Neural cell (in vitro differentiated cells): ENCODE results near the gene HLA-G. TPM values are rescaled to one million over a fixed set of nuclear protein-coding genes. Genes with fewer than 3 reads are reported as not detected.
"Not testable (repeated sequence)": the region's sequence is repeated elsewhere in the genome, so short reads cannot be mapped to it uniquely, and the experiment has no call there.

Experiments used
- H2AFZ ChIP-seq: fragments of 200-600, 300-800 bp; sonication (generic), shearing (Covaris generic); 2 replicates; pipeline ENCODE4 v1.6.0; 2014; ENCODE audit warnings: low read depth, mild to moderate bottlenecking, antibody characterized with exemption, low read length, moderate library complexity
- H3F3A ChIP-seq: fragments of 200-600 bp; shearing (Covaris generic); 2 replicates; pipeline ENCODE4 v1.6.1; 2016; ENCODE audit warnings: mild to moderate bottlenecking, moderate library complexity, mixed read lengths, antibody characterized with exemption, low read length; ENCODE audit not compliant: insufficient read depth, poor library complexity, severe bottlenecking
- H3K27ac ChIP-seq: fragments of 200-600, 300-800 bp; sonication (generic), shearing (Covaris generic); 2 replicates; pipeline ENCODE4 v1.5.1; 2014; ENCODE audit warnings: mild to moderate bottlenecking, low read length, moderate library complexity
- H3K27me3 ChIP-seq: fragments of 300-800, 200-600 bp; sonication (generic), shearing (Covaris generic); 2 replicates; pipeline ENCODE4 v1.6.0; 2014; ENCODE audit warnings: mild to moderate bottlenecking, low read depth, low read length, moderate library complexity; ENCODE audit not compliant: insufficient read depth
- H3K36me3 ChIP-seq: fragments of 300-800, 200-600 bp; sonication (generic), shearing (Covaris generic); 2 replicates; pipeline ENCODE4 v1.5.1; 2014; ENCODE audit warnings: mild to moderate bottlenecking, antibody characterized with exemption, low read length, moderate library complexity; ENCODE audit not compliant: insufficient read depth
- H3K4me2 ChIP-seq: fragments of 300-800, 200-600 bp; sonication (generic), shearing (Covaris generic); 2 replicates; pipeline ENCODE4 v1.6.0; 2014; ENCODE audit warnings: mild to moderate bottlenecking, low read length
- H3K4me3 ChIP-seq: fragments of 300-800, 200-600 bp; sonication (generic), shearing (Covaris generic); 2 replicates; pipeline ENCODE4 v1.5.1; 2014; ENCODE audit warnings: mild to moderate bottlenecking, low read length, moderate library complexity
- H3K79me2 ChIP-seq: fragments of 200-600 bp; shearing (Covaris generic); replicated peaks from 2 replicates; pipeline ENCODE4 v1.6.0; 2014; ENCODE audit warnings: mild to moderate bottlenecking, low read length, moderate library complexity; ENCODE audit not compliant: insufficient read depth
- H3K9ac ChIP-seq: fragments of 300-800, 200-600 bp; sonication (generic), shearing (Covaris generic); 2 replicates; pipeline ENCODE4 v1.6.1; 2016; ENCODE audit warnings: mild to moderate bottlenecking, low read length, mixed read lengths
- H3K9me2 ChIP-seq: fragments of 200-600 bp; shearing (Covaris generic); 2 replicates; pipeline ENCODE4 v1.6.1; 2016; ENCODE audit warnings: mild to moderate bottlenecking, low read length, mixed read lengths; ENCODE audit not compliant: insufficient read depth
- H3K9me3 ChIP-seq: fragments of 200-600, 300-800 bp; sonication (generic), shearing (Covaris generic); 2 replicates; pipeline ENCODE4 v1.6.1; 2016; ENCODE audit warnings: mild to moderate bottlenecking, mixed run types, low read length, moderate library complexity, mixed read lengths
- H4K20me1 ChIP-seq: fragments of 200-600 bp; shearing (Covaris generic); 2 replicates; pipeline ENCODE4 v1.6.1; 2016; ENCODE audit warnings: mild to moderate bottlenecking, mixed run types; ENCODE audit not compliant: insufficient read depth
- EZH2 ChIP-seq: fragments of 200-600, 300-800 bp; shearing (Covaris generic), sonication (generic); IDR thresholded peaks from 2 replicates; pipeline ENCODE4 v1.6.1; 2014; ENCODE audit warnings: antibody characterized with exemption, low read length, borderline replicate concordance, mild to moderate bottlenecking; ENCODE audit not compliant: insufficient read depth, poor library complexity, severe bottlenecking
- POLR2AphosphoS5 ChIP-seq: IDR thresholded peaks from 2 replicates; pipeline ENCODE4 v1.6.1; 2012
- RAD21 ChIP-seq: fragments of 450-650 bp; conservative IDR thresholded peaks from 2 replicates; pipeline ENCODE4 v1.6.1; 2014; ENCODE audit warnings: antibody characterized with exemption, mild to moderate bottlenecking, moderate library complexity
- REST ChIP-seq: IDR thresholded peaks from 2 replicates; pipeline ENCODE4 v1.6.1; 2012; ENCODE audit warnings: borderline replicate concordance
- SMC3 ChIP-seq: fragments of 450-650 bp; conservative IDR thresholded peaks from 2 replicates; pipeline ENCODE4 v1.6.1; 2014; ENCODE audit warnings: antibody characterized with exemption, mild to moderate bottlenecking, moderate library complexity; ENCODE audit not compliant: poor library complexity
- TAF1 ChIP-seq: IDR thresholded peaks from 2 replicates; pipeline ENCODE4 v1.6.1; 2012; ENCODE audit warnings: low read depth
- polyA plus RNA-seq: library from polyadenylated mRNA; depleted of rRNA; stranded (reverse); fragments of >200 nt; gene quantifications from 2 replicates; pipeline ENCODE4 v1.2.3, GENCODE V29; 2014
- small RNA-seq, 3 experiments: library from RNA; depleted of rRNA; stranded (forward); fragments of <200 nt; gene quantifications; one replicate each; pipeline ENCODE3, GENCODE V24; 2012

The HLA-G gene
- polyA plus RNA-seq, 1 donor from 2014 or later = not detected

GRCh38 chr6:29875257-29875656 is 47.6 kb downstream of the HLA-G start:
- Histone ChIP-seq H3K4me3 (no peak overlapping the region), H3K27ac (no peak overlapping the region), H3K9me3 (no peaks in the 10 kb centered on the region), H3K36me3 (no peaks in the 10 kb centered on the region), H3F3A (no peaks in the 10 kb centered on the region), H3K79me2 (no peaks in the 10 kb centered on the region), H2AFZ (no peak overlapping the region), H4K20me1 (no peaks in the 10 kb centered on the region), H3K9me2 (no peaks in the 10 kb centered on the region), H3K4me2 (no peak overlapping the region), H3K27me3 (no peaks in the 10 kb centered on the region), H3K9ac (no peak overlapping the region)
- TF ChIP-seq TAF1 (no peak), SMC3 (no peak), POLR2AphosphoS5 (no peak), EZH2 (no peak), RAD21 (no peak), REST (no peak)

DNA sequence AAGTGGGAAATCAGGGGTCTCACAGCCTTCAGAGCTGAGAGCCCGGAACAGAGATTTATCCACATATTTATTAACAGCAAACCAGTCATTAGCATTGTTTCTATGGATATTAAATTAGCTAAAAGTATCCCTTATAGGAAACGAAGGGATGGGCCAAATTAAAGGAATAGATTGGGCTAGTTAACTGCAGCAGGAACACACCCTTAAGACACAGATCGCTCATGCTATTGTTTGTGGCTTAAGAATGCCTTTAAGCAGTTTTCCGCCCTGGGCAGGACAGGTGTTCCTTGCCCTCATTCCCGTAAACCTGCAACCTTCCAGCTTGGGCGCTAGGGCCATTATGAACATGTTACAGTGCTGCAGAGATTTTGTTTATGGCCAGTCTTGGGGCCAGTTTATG is 48.1 kb downstream of the HLA-G start:
- H4K20me1 ChIP-seq, H3K9me2 ChIP-seq, H3K79me2 ChIP-seq, H3K36me3 ChIP-seq, H3K27ac ChIP-seq, H3K9me3 ChIP-seq, H3K4me3 ChIP-seq, H2AFZ ChIP-seq, H3K9ac ChIP-seq, H3F3A ChIP-seq, H3K27me3 ChIP-seq, H3K4me2 ChIP-seq: not testable (repeated sequence)

Small RNAs within 50 kb of the gene (small RNA-seq; reads per million reads assigned to genes)
- 0 reads per million in 3 experiments for gene MICG

Other genes with a start within 250 kb of the HLA-G start
- gene OR2H2, start 242.7 kb upstream of the HLA-G start, polyA plus RNA-seq = not detected in 2 replicates
- 108 and 120 TPM in 2 replicates for gene GABBR1, start 194.6 kb upstream of the HLA-G start, polyA plus RNA-seq
- not detected in 2 replicates for gene MOG, start 170.7 kb upstream of the HLA-G start, polyA plus RNA-seq
- gene ZFP57, start 146.7 kb upstream of the HLA-G start, polyA plus RNA-seq = not detected in 2 replicates
- 1.4 TPM in 1 of 2 replicates, not detected in the other for gene HLA-F, start 104.4 kb upstream of the HLA-G start, polyA plus RNA-seq
- gene HLA-A, start 114.7 kb downstream of the HLA-G start, polyA plus RNA-seq = 47.6 and 58.7 TPM in 2 replicates
- gene POLR1H, start 233.4 kb downstream of the HLA-G start, polyA plus RNA-seq = 42.8 and 51.4 TPM in 2 replicates
- 39.7 and 48.1 TPM in 2 replicates for gene PPP1R11, start 239.4 kb downstream of the HLA-G start, polyA plus RNA-seq
- not detected in 2 replicates for gene RNF39, start 247.9 kb downstream of the HLA-G start, polyA plus RNA-seq